OCI-LY3 (cell line): ENCODE results near the gene RNASE4.

ENCODE experiments used
- H2AFZ ChIP-seq: fragments of 200-600, 300-600 bp; shearing (Covaris generic); 2 replicates; pipeline ENCODE4 v1.6.0; 2014; ENCODE audit warnings: antibody characterized with exemption, low read depth, low read length
- H3K27ac ChIP-seq: fragments of 200-600, 300-600 bp; sonication (generic); 2 replicates; pipeline ENCODE4 v1.5.1; 2014; ENCODE audit warnings: mild to moderate bottlenecking, low read length, moderate library complexity, mixed read lengths
- H3K27me3 ChIP-seq: fragments of 200-600, 300-600 bp; sonication (generic); 2 replicates; pipeline ENCODE4 v1.6.1; 2014; ENCODE audit warnings: low read depth, low read length, mixed read lengths
- H3K36me3 ChIP-seq: fragments of 200-600, 300-600 bp; sonication (generic); replicated peaks from 2 replicates; pipeline ENCODE3; 2014; ENCODE audit warnings: low read depth, low read length, mixed read lengths
- H3K4me1 ChIP-seq: fragments of 300-600, 200-600 bp; sonication (generic); 2 replicates; pipeline ENCODE4 v1.6.1; 2014; ENCODE audit warnings: low read length, mixed read lengths
- H3K4me2 ChIP-seq: fragments of 200-600, 300-600 bp; sonication (generic); 2 replicates; pipeline ENCODE4 v1.6.1; 2014; ENCODE audit warnings: low read length, mixed read lengths
- H3K4me3 ChIP-seq: fragments of 300-600, 200-600 bp; sonication (generic); 2 replicates; pipeline ENCODE4 v1.5.1; 2014; ENCODE audit warnings: antibody characterized with exemption, mild to moderate bottlenecking, low read length, moderate library complexity
- H3K79me2 ChIP-seq: fragments of 300-600, 200-600 bp; shearing (Covaris generic); 2 replicates; pipeline ENCODE4 v1.6.1; 2014; ENCODE audit warnings: mild to moderate bottlenecking, low read length, mixed read lengths
- H3K9ac ChIP-seq: fragments of 300-600, 200-600 bp; shearing (Covaris generic); 2 replicates; pipeline ENCODE4 v1.6.0; 2014; ENCODE audit warnings: mild to moderate bottlenecking, low read length, moderate library complexity
- H3K9me3 ChIP-seq: fragments of 200-600, 300-600 bp; shearing (Covaris generic); 2 replicates; pipeline ENCODE4 v1.6.1; 2014; ENCODE audit warnings: low read length, mixed read lengths; ENCODE audit not compliant: insufficient read depth
- H4K20me1 ChIP-seq: fragments of 200-600, 300-600 bp; sonication (generic); 2 replicates; pipeline ENCODE4 v1.6.1; 2016; ENCODE audit warnings: low read length, mixed read lengths; ENCODE audit not compliant: insufficient read depth
- CTCF ChIP-seq: fragments of 200-600, 300-600 bp; sonication (generic); IDR thresholded peaks from 2 replicates; pipeline ENCODE4 v1.5.1; 2014; ENCODE audit warnings: antibody characterized with exemption, low read length, low read depth
- EZH2phosphoT487 ChIP-seq: fragments of 200-600 bp; shearing (Covaris generic); IDR thresholded peaks from 2 replicates; pipeline ENCODE4 v1.6.1; 2018; ENCODE audit warnings: antibody characterized with exemption, mixed run types, low read depth

Gene RNASE4

GRCh38 chr14:20706657-20707355, 22.4 kb downstream of the RNASE4 start:
- H3K4me2 ChIP-seq = no peak overlapping the region
- no peak overlapping the region for H2AFZ ChIP-seq
- H3K4me1 ChIP-seq = no peaks in the 10 kb centered on the region
- H3K27ac ChIP-seq = no peak overlapping the region
- no peaks in the 10 kb centered on the region for H3K27me3 ChIP-seq
- no peak overlapping the region for H3K4me3 ChIP-seq
- 0 out of 2 replicates have a peak, but pooled peaks cover 8% of the 10 kb centered on the region for H3K9me3 ChIP-seq
- no peaks in the 10 kb centered on the region for H3K36me3 ChIP-seq
- no peaks in the 10 kb centered on the region for H3K79me2 ChIP-seq
- no peaks in the 10 kb centered on the region for H4K20me1 ChIP-seq
- no peak overlapping the region for H3K9ac ChIP-seq
- no peak for TF ChIP-seq CTCF
- TF ChIP-seq EZH2phosphoT487 = no peak

GRCh38 chr14:20707622-20708021, 23.3 kb downstream of the RNASE4 start:
- Histone ChIP-seq H3K9ac (no peak overlapping the region), H3K4me1 (no peaks in the 10 kb centered on the region), H3K79me2 (no peaks in the 10 kb centered on the region), H3K4me3 (no peak overlapping the region), H2AFZ (no peak overlapping the region), H4K20me1 (no peaks in the 10 kb centered on the region), H3K4me2 (no peak overlapping the region), H3K36me3 (no peaks in the 10 kb centered on the region), H3K9me3 (0 out of 2 replicates have a peak, but pooled peaks cover 8% of the 10 kb centered on the region), H3K27ac (no peak overlapping the region), H3K27me3 (no peaks in the 10 kb centered on the region)
- TF ChIP-seq CTCF = no peak
- TF ChIP-seq EZH2phosphoT487 = no peak

GRCh38 chr14:20711261-20711660, 26.9 kb downstream of the RNASE4 start:
- no peak overlapping the region for H3K27ac ChIP-seq
- no peak overlapping the region for H2AFZ ChIP-seq
- no peak overlapping the region for H3K9ac ChIP-seq
- H3K27me3 ChIP-seq = no peaks in the 10 kb centered on the region
- H4K20me1 ChIP-seq = no peaks in the 10 kb centered on the region
- no peaks in the 10 kb centered on the region for H3K79me2 ChIP-seq
- H3K9me3 ChIP-seq = 0 out of 2 replicates have a peak, but pooled peaks cover 14% of the 10 kb centered on the region
- H3K4me1 ChIP-seq = peaks cover 35% of the 10 kb centered on the region
- H3K4me2 ChIP-seq = no peak overlapping the region
- H3K4me3 ChIP-seq = no peak overlapping the region
- TF ChIP-seq CTCF (no peak), EZH2phosphoT487 (no peak)
- H3K36me3 ChIP-seq = peaks cover 6% of the 10 kb centered on the region

GRCh38 chr14:20711685-20712084, 27.3 kb downstream of the RNASE4 start:
- no peaks in the 10 kb centered on the region for H4K20me1 ChIP-seq
- no peak overlapping the region for H3K4me2 ChIP-seq

More at GRCh38 chr14:20711685-20712084, 27.3 kb downstream of the RNASE4 start:
- Histone ChIP-seq H3K4me1 (peaks cover 36% of the 10 kb centered on the region), H3K79me2 (no peaks in the 10 kb centered on the region), H3K9ac (no peak overlapping the region), H3K36me3 (peaks cover 10% of the 10 kb centered on the region), H3K27ac (no peak overlapping the region), H3K9me3 (0 out of 2 replicates have a peak, but pooled peaks cover 17% of the 10 kb centered on the region), H3K4me3 (no peak overlapping the region), H3K27me3 (no peaks in the 10 kb centered on the region), H2AFZ (no peak overlapping the region)
- TF ChIP-seq CTCF = no peak
- TF ChIP-seq EZH2phosphoT487 = no peak
